Gastroesophageal sphincter (tissue), 4 donors: ENCODE data around the gene GABBR2. TPM values are rescaled to one million over a fixed set of nuclear protein-coding genes. Genes with fewer than 3 reads are reported as not detected.

Experiments
- ATAC-seq: fragments of 150-250 bp; one replicate; pipeline ENCODE4 v1.9.1; 2016; ENCODE audit warnings: mild to moderate bottlenecking, moderate library complexity
- H3K27ac ChIP-seq, 4 donors: fragments of 200-600 bp; sonication (generic) in 3 of 4; 1 replicate in 3 of 4; 2 replicates in 1 of 4; pipeline ENCODE4 v1.5.1; 2016 to 2019
- H3K27me3 ChIP-seq: fragments of 200-600 bp; sonication (generic); one replicate; pipeline ENCODE4 v1.5.1; 2019
- H3K36me3 ChIP-seq, 2 donors: fragments of 200-600 bp; sonication (generic); one replicate each; pipeline ENCODE4 v1.5.1; 2019; ENCODE audit warnings: control low read depth in 1 of 2
- H3K4me1 ChIP-seq, 3 donors: fragments of 200-600 bp; sonication (generic); 1 replicate in 2 of 3; 2 replicates in 1 of 3; pipeline ENCODE4 v1.5.1; 2016 to 2019; ENCODE audit warnings: control low read depth in 2 of 3
- H3K4me3 ChIP-seq, 2 donors: fragments of 200-600 bp; sonication (generic); one replicate each; pipeline ENCODE4 v1.5.1; 2019; ENCODE audit warnings: mild to moderate bottlenecking in 1 of 2, moderate library complexity in 1 of 2
- H3K9me3 ChIP-seq, 3 donors: fragments of 200-600 bp; sonication (generic); one replicate each; pipeline ENCODE4 v1.5.1; 2017 to 2019; ENCODE audit warnings: control low read depth in 2 of 3
- CTCF ChIP-seq, 4 experiments: fragments of 200-600 bp in 2 of 4; fragments of 450-650 bp in 2 of 4; sonication (generic) in 1 of 4; IDR thresholded peaks; one replicate each; pipeline ENCODE4 v1.5.1; 2017 to 2019; ENCODE audit warnings: antibody characterized with exemption in 4 of 4, mild to moderate bottlenecking in 2 of 4, moderate library complexity in 2 of 4
- EP300 ChIP-seq: sonication (generic); formaldehyde crosslinking; IDR thresholded peaks from one replicate; pipeline ENCODE4 v1.6.1; 2017; ENCODE audit warnings: antibody characterized with exemption, mild to moderate bottlenecking
- POLR2A ChIP-seq, 2 donors: fragments of 450-650 bp; IDR thresholded peaks; one replicate each; pipeline ENCODE4 v1.6.1; 2017; ENCODE audit warnings: antibody characterized with exemption in 2 of 2, mild to moderate bottlenecking in 2 of 2, moderate library complexity in 1 of 2
- POLR2AphosphoS5 ChIP-seq: sonication (generic); formaldehyde crosslinking; IDR thresholded peaks from one replicate; pipeline ENCODE4 v1.6.1; 2017; ENCODE audit warnings: antibody characterized with exemption
- WGBS, 2 donors: methylation state at CpG; one replicate each; pipeline ENCODE4 v1.1.5; 2018; ENCODE audit warnings: low coverage in 1 of 2; 5-methylcytosine and 5-hydroxymethylcytosine counted together
- total RNA-seq, 4 donors: library from RNA; depleted of rRNA; stranded (reverse); fragments of >200 nt; gene quantifications; one replicate each; pipeline ENCODE4 v1.1.0, GENCODE V29; 2016

The GABBR2 gene
- total RNA-seq, 4 donors from 2014 or later, result 0.04 to 0.25 TPM; not detected in 2

DNA sequence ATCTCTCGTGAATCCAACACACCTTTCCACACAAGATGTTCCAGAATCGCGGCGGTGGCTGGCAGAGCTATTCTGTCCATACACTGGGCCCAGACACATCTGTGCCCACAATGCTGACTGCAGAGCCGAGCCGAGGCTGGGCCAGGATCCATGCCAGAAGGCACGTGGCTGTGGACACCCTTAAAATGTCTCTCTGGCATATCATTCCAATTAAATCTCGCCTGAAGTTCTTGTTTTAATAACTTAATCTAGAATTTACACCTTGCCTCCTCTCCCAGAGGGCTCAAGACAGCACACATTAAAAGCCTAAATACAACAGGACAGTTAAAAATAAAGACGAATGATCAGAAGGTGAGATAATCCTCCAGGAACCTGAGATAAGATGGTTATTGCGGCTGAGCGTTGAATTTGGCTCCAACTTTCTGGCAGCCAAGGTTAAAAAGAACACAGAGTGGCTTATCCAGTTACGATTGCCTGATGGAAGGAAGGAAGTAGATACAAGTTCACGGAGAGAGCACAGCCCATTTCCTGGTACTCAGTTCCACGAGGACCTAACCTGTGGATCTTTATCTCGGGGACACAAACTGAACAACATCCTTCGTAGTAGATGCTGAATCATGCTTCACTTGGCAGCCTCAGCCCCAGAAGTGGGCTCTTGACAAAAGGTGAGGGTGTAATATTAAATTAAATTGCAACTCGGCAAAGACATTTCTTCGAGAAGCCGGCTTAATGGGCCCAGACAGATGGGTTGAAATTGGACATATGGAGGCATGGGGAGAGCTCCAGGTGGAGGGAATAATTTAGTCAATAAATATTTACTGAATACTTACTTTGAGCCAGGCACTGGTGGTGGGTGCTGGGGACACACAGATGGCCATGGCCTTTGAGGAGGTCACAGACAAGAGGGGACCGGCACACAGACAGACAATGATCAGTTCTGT is 367.3 kb downstream of the GABBR2 start:
- no peak for ATAC-seq
- WGBS, 2 donors, result 65 to 68% methylated on average over 13 to 14 of the region's 20 CpGs
- no peak overlapping the region for H3K4me3 ChIP-seq
- no peaks in the 10 kb centered on the region for H3K4me1 ChIP-seq
- no peak overlapping the region for H3K27ac ChIP-seq
- H3K9me3 ChIP-seq, result peaks cover 0 to 20% (median 0%) of the 10 kb centered on the region in 3 donors
- H3K36me3 ChIP-seq, result no peaks in the 10 kb centered on the region
- H3K27me3 ChIP-seq, result peaks cover 18% of the 10 kb centered on the region
- no peak for TF ChIP-seq CTCF (IDR thresholded peaks at IDR 0.05)
- TF ChIP-seq POLR2AphosphoS5, result no peak
- no peak for TF ChIP-seq EP300

- Histone ChIP-seq H3K27ac (no peak overlapping the region), H3K36me3 (no peaks in the 10 kb centered on the region), H3K9me3 (peaks cover 0 to 20% (median 0%) of the 10 kb centered on the region in 3 donors), H3K4me1 (no peaks in the 10 kb centered on the region), H3K27me3 (peaks cover 15% of the 10 kb centered on the region), H3K4me3 (no peak overlapping the region)
- TF ChIP-seq CTCF (IDR thresholded peaks at IDR 0.05) (no peak), POLR2A (IDR thresholded peaks at IDR 0.05) (no peak), EP300 (no peak), POLR2AphosphoS5 (no peak)
- ATAC-seq, result no peak
- 81 to 97% methylated on average over 3 to 5 of the region's 6 CpGs for WGBS, 2 donors
Measured at GRCh38 chr9:98339987-98340800, 368.5 kb downstream of the GABBR2 start.

- H3K36me3 ChIP-seq, result no peaks in the 10 kb centered on the region
- H3K9me3 ChIP-seq, result peaks cover 0 to 20% (median 0%) of the 10 kb centered on the region in 3 donors
- TF ChIP-seq POLR2A (IDR thresholded peaks at IDR 0.05) (no peak), POLR2AphosphoS5 (no peak), EP300 (no peak), CTCF (IDR thresholded peaks at IDR 0.05) (no peak)
- 80 to 81% methylated on average over 1 to 2 of the region's 2 CpGs for WGBS, 2 donors
- no peak overlapping the region for H3K4me3 ChIP-seq
- no peaks in the 10 kb centered on the region for H3K27me3 ChIP-seq
- no peak for ATAC-seq
- H3K27ac ChIP-seq, result no peak overlapping the region
- H3K4me1 ChIP-seq, result no peaks in the 10 kb centered on the region
Measured at GRCh38 chr9:98335661-98336060, 373.1 kb downstream of the GABBR2 start.

GRCh38 chr9:98334796-98335195 is 373.9 kb downstream of the GABBR2 start:
- Histone ChIP-seq H3K36me3 (no peaks in the 10 kb centered on the region), H3K9me3 (peaks cover 0 to 14% (median 0%) of the 10 kb centered on the region in 3 donors), H3K4me1 (no peaks in the 10 kb centered on the region), H3K27ac (no peak overlapping the region), H3K27me3 (no peaks in the 10 kb centered on the region), H3K4me3 (no peak overlapping the region)
- TF ChIP-seq CTCF (IDR thresholded peaks at IDR 0.05), result no peak
- TF ChIP-seq EP300, result no peak
- no peak for TF ChIP-seq POLR2A (IDR thresholded peaks at IDR 0.05)
- TF ChIP-seq POLR2AphosphoS5, result no peak
- 83 to 95% methylated on average over 1 to 3 of the region's 3 CpGs for WGBS, 2 donors
- no peak for ATAC-seq
